ENCODE measurements around the gene P2RX4. TPM values are rescaled to one million over a fixed set of nuclear protein-coding genes. Genes with fewer than 3 reads are reported as not detected.

Gene P2RX4
- total RNA-seq, 2 donors from 2014 or later, result 42.3 to 50.4 TPM

- no peaks in the 10 kb centered on the region for H3K36me3 ChIP-seq
- TF ChIP-seq CTCF (IDR thresholded peaks at IDR 0.05), result no peak
- H3K27me3 ChIP-seq (replicated peaks; ENCODE audit: insufficient read depth), result no peaks in the 10 kb centered on the region
- no peak overlapping the region for H3K27ac ChIP-seq
- no peak overlapping the region for H3K4me3 ChIP-seq
- no peaks in the 10 kb centered on the region for H3K9me3 ChIP-seq
- ATAC-seq (ENCODE audit: insufficient number of reproducible peaks, low FRiP score, low read depth) (no peak), DNase-seq (ENCODE audit: low spot score) (no peak)
- no peaks in the 10 kb centered on the region for H3K4me1 ChIP-seq (ENCODE audit: control insufficient read depth in 1 of 2, low read depth in 2 of 2)
Measured at GRCh38 chr12:121172145-121172544, 37.8 kb upstream of the P2RX4 start.

GRCh38 chr12:121175383-121176119 lies 34.4 kb upstream of the P2RX4 start:
- H3K27me3 ChIP-seq (replicated peaks; ENCODE audit: insufficient read depth), result no peaks in the 10 kb centered on the region
- H3K36me3 ChIP-seq, result no peaks in the 10 kb centered on the region
- H3K9me3 ChIP-seq, result no peaks in the 10 kb centered on the region
- H3K27ac ChIP-seq, result no peak overlapping the region
- H3K4me1 ChIP-seq (ENCODE audit: control insufficient read depth in 1 of 2, low read depth in 2 of 2), result no peaks in the 10 kb centered on the region
- TF ChIP-seq CTCF (IDR thresholded peaks at IDR 0.05), result no peak
- ATAC-seq (ENCODE audit: insufficient number of reproducible peaks, low FRiP score, low read depth) (no peak), DNase-seq (ENCODE audit: low spot score) (no peak)
- no peak overlapping the region for H3K4me3 ChIP-seq

- Histone ChIP-seq H3K36me3 (no peaks in the 10 kb centered on the region), H3K4me1 (ENCODE audit: control insufficient read depth in 1 of 2, low read depth in 2 of 2) (no peaks in the 10 kb centered on the region), H3K27me3 (replicated peaks; ENCODE audit: insufficient read depth) (no peaks in the 10 kb centered on the region), H3K27ac (no peak overlapping the region), H3K9me3 (no peaks in the 10 kb centered on the region), H3K4me3 (no peak overlapping the region)
- DNase-seq (ENCODE audit: low spot score) (no peak), ATAC-seq (ENCODE audit: insufficient number of reproducible peaks, low FRiP score, low read depth) (no peak)
- TF ChIP-seq CTCF (IDR thresholded peaks at IDR 0.05), result no peak
Measured at GRCh38 chr12:121176826-121177529, 33.0 kb upstream of the P2RX4 start.

- H3K27me3 ChIP-seq (replicated peaks; ENCODE audit: insufficient read depth), result no peaks in the 10 kb centered on the region
Measured at GRCh38 chr12:121181181-121181580, 28.7 kb upstream of the P2RX4 start.

More at GRCh38 chr12:121181181-121181580, 28.7 kb upstream of the P2RX4 start:
- H3K27ac ChIP-seq, result no peak overlapping the region
- no peak overlapping the region for H3K4me3 ChIP-seq
- ATAC-seq (ENCODE audit: insufficient number of reproducible peaks, low FRiP score, low read depth), result no peak
- no peaks in the 10 kb centered on the region for H3K36me3 ChIP-seq
- DNase-seq (ENCODE audit: low spot score), result no peak
- H3K9me3 ChIP-seq, result no peaks in the 10 kb centered on the region
- TF ChIP-seq CTCF (IDR thresholded peaks at IDR 0.05), result no peak
- no peaks in the 10 kb centered on the region for H3K4me1 ChIP-seq (ENCODE audit: control insufficient read depth in 1 of 2, low read depth in 2 of 2)
